ENCODE results near the gene RP2.

Gene RP2

DNA sequence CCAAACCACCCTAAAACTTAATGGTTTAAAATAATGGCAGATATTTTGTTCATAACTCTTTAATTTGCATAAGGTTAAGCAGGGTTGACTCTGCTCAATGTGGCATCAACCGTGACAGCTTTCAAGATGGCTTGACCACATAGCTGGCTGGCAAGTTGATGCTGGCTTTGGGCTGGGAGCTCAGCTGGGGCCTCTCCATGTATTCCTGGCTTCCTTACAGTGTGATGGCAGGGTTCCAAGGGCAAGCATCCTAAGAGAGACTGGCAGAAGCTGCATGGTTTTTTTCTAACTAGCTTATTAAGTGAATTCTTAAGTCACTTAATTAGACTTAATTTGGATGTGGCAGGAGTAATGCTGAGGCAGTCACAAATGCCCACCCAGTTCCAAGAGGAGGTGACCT, 4.5 kb downstream of the RP2 start:
- no peak overlapping the region for H3K4me3 ChIP-seq (ENCODE audit: low read depth, low read length)
- no peak for DNase-seq (ENCODE audit: low read depth)
- TF ChIP-seq, protein P1, sequence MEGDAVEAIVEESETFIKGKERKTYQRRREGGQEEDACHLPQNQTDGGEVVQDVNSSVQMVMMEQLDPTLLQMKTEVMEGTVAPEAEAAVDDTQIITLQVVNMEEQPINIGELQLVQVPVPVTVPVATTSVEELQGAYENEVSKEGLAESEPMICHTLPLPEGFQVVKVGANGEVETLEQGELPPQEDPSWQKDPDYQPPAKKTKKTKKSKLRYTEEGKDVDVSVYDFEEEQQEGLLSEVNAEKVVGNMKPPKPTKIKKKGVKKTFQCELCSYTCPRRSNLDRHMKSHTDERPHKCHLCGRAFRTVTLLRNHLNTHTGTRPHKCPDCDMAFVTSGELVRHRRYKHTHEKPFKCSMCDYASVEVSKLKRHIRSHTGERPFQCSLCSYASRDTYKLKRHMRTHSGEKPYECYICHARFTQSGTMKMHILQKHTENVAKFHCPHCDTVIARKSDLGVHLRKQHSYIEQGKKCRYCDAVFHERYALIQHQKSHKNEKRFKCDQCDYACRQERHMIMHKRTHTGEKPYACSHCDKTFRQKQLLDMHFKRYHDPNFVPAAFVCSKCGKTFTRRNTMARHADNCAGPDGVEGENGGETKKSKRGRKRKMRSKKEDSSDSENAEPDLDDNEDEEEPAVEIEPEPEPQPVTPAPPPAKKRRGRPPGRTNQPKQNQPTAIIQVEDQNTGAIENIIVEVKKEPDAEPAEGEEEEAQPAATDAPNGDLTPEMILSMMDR (IDR thresholded peaks at IDR 0.05; ENCODE audit: control insufficient read depth, extremely low read depth, insufficient read depth), result no peak

- no peak for DNase-seq (ENCODE audit: low read depth)
- TF ChIP-seq, protein P1 (IDR thresholded peaks at IDR 0.05; ENCODE audit: control insufficient read depth, extremely low read depth, insufficient read depth), result no peak
- H3K4me3 ChIP-seq (ENCODE audit: low read depth, low read length), result no peak overlapping the region
Observed at GRCh38 chrX:46844913-46845312, 8.1 kb downstream of the RP2 start.

GRCh38 chrX:46849933-46850332, 13.1 kb downstream of the RP2 start:
- H3K4me3 ChIP-seq (ENCODE audit: low read depth, low read length), result no peak overlapping the region
- no peak for DNase-seq (ENCODE audit: low read depth)
- TF ChIP-seq, protein P1 (IDR thresholded peaks at IDR 0.05; ENCODE audit: control insufficient read depth, extremely low read depth, insufficient read depth), result no peak

GRCh38 chrX:46850771-46851170, 13.9 kb downstream of the RP2 start:
- TF ChIP-seq, protein P1 (IDR thresholded peaks at IDR 0.05; ENCODE audit: control insufficient read depth, extremely low read depth, insufficient read depth), result no peak
- no peak for DNase-seq (ENCODE audit: low read depth)
- H3K4me3 ChIP-seq (ENCODE audit: low read depth, low read length), result no peak overlapping the region

DNA sequence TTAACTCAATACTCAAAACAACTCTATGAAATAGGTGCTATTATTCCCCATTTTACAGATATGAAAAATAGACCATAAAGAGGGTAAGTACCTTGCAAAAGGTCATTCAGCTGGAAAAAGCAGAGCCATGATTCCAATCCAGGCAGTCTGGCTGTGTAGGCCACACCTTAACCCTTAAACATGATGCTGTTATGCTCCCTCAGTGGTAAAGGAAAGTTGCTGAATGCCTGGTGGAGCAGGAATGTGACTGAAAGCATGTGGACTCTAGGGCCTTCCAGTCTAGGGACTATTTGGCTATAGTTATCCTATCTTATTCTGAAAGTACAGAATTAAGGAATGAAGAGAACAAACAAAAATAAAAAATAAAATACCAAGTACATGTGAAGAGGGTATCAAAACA, 19.6 kb downstream of the RP2 start:
- no peak overlapping the region for H3K4me3 ChIP-seq (ENCODE audit: low read depth, low read length)
- DNase-seq (ENCODE audit: low read depth), result no peak
- TF ChIP-seq, protein P1 (IDR thresholded peaks at IDR 0.05; ENCODE audit: control insufficient read depth, extremely low read depth, insufficient read depth), result no peak

DNA sequence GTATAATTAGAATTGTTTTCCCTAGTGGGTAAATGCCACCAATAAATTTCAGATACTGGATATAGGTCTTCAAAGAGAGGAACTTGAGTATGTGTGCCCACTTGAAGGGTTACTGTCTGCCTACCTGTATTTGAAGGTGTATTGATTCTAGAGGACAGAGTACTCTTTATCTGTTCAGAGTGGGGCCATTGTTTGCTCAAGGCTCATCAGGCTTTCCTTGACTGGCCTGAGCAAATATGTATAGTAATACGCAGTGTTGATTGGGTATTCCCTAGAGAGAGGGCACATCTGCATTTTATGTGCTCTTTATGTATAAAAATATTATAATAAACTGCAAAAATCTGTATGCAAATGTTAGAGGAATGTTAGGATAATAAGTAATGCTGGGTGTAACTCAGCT, 23.7 kb downstream of the RP2 start:
- no peak overlapping the region for H3K4me3 ChIP-seq (ENCODE audit: low read depth, low read length)
- DNase-seq (ENCODE audit: low read depth), result no peak
- TF ChIP-seq, protein P1 (IDR thresholded peaks at IDR 0.05; ENCODE audit: control insufficient read depth, extremely low read depth, insufficient read depth), result no peak

GRCh38 chrX:46863072-46863471, 26.2 kb downstream of the RP2 start:
- TF ChIP-seq, protein P1 (IDR thresholded peaks at IDR 0.05; ENCODE audit: control insufficient read depth, extremely low read depth, insufficient read depth), result no peak
- no peak overlapping the region for H3K4me3 ChIP-seq (ENCODE audit: low read depth, low read length)
- no peak for DNase-seq (ENCODE audit: low read depth)

Data from LNCaP clone FGC (cell line).